Measurements from ENCODE around the gene APOBEC3C.

GRCh38 chr22:38967451-38968450 is 46.3 kb upstream of the APOBEC3C start:
- TF ChIP-seq POLR2A (IDR thresholded peaks at IDR 0.05) (no peak), CTCF (IDR thresholded peaks at IDR 0.05) (no peak)
